HEK293 (cell line): ENCODE results near the gene KANSL2.

Source experiments
- CTCF ChIA-PET: fragments of 350-600 bp; formaldehyde crosslinking; extraction: SDS; loops from one replicate; lab custom pipeline; 2021; ENCODE audit warnings: antibody characterized with exemption; lab: Yijun Ruan, JAX
- POLR2A ChIA-PET: fragments of 300-600 bp; formaldehyde crosslinking; extraction: SDS; loops from one replicate; lab custom pipeline; 2020; ENCODE audit warnings: antibody characterized with exemption, inconsistent platforms; lab: Yijun Ruan, JAX
- H3K27ac ChIP-seq: fragments of 200-500 bp; sonication (Bioruptor generic); 2 replicates; pipeline ENCODE4 v1.5.1; 2014; ENCODE audit warnings: low read depth, low read length, control low read depth, inconsistent platforms; ENCODE audit errors: extremely low read depth
- H3K36me3 ChIP-seq, 2 experiments: fragments of 200-500 bp in 1 of 2; sonication (Bioruptor generic) in 1 of 2; 1 replicate in 1 of 2; 2 replicates in 1 of 2; pipeline ENCODE4 v1.5.1; 2014 to 2017; ENCODE audit warnings: inconsistent platforms in 2 of 2, low read length in 2 of 2; ENCODE audit not compliant: control insufficient read depth in 2 of 2, insufficient read depth in 1 of 2
- H3K4me1 ChIP-seq: fragments of 200-500 bp; sonication (Bioruptor generic); 2 replicates; pipeline ENCODE4 v1.5.1; 2014; ENCODE audit warnings: mild to moderate bottlenecking, low read length, inconsistent platforms; ENCODE audit not compliant: control insufficient read depth, insufficient read depth
- H3K4me3 ChIP-seq: 2 replicates; pipeline ENCODE4 v1.5.1; 2011; ENCODE audit warnings: low read depth, mild to moderate bottlenecking, control low read depth, low read length, moderate library complexity
- H3K9me3 ChIP-seq: fragments of 200-500 bp; sonication (Bioruptor generic); 2 replicates; pipeline ENCODE4 v1.5.1; 2014; ENCODE audit warnings: low read depth, low read length, inconsistent platforms; ENCODE audit not compliant: control insufficient read depth, insufficient read depth
- GFI1B ChIP-seq: fragments of 450-650 bp; formaldehyde crosslinking; IDR thresholded peaks from 2 replicates; pipeline ENCODE4 v1.5.1; 2016; ENCODE audit warnings: missing biosample characterization, missing genetic modification characterization
- KLF7 ChIP-seq: fragments of 450-650 bp; formaldehyde crosslinking; IDR thresholded peaks from 2 replicates; pipeline ENCODE4 v1.5.1; 2016; ENCODE audit warnings: missing biosample characterization, missing genetic modification characterization, borderline replicate concordance
- KLF8 ChIP-seq: fragments of 450-650 bp; formaldehyde crosslinking; IDR thresholded peaks from 2 replicates; pipeline ENCODE4 v1.5.1; 2016; ENCODE audit warnings: missing biosample characterization, missing genetic modification characterization
- SCRT2 ChIP-seq: fragments of 450-650 bp; formaldehyde crosslinking; IDR thresholded peaks from 2 replicates; pipeline ENCODE4 v1.5.1; 2016; ENCODE audit warnings: missing biosample characterization, missing genetic modification characterization
- TCF7L2 ChIP-seq: IDR thresholded peaks from 2 replicates; pipeline ENCODE4 v1.6.1; 2011; ENCODE audit warnings: low read depth, mild to moderate bottlenecking, inconsistent platforms, low read length, moderate library complexity, borderline replicate concordance
- YY1 ChIP-seq: fragments of 450-650 bp; formaldehyde crosslinking; IDR thresholded peaks from 2 replicates; pipeline ENCODE4 v1.5.1; 2018; ENCODE audit warnings: missing biosample characterization, missing genetic modification characterization
- ZBTB44 ChIP-seq: fragments of 450-650 bp; IDR thresholded peaks from 2 replicates; pipeline ENCODE4 v1.5.1; 2018; ENCODE audit warnings: missing biosample characterization, mild to moderate bottlenecking, missing genetic modification characterization
- ZBTB8A ChIP-seq: fragments of 450-650 bp; formaldehyde crosslinking; IDR thresholded peaks from 2 replicates; pipeline ENCODE4 v1.5.1; 2016; ENCODE audit warnings: missing biosample characterization, missing genetic modification characterization
- ZEB2 ChIP-seq: fragments of 450-650 bp; formaldehyde crosslinking; IDR thresholded peaks from 2 replicates; pipeline ENCODE4 v1.5.1; 2016; ENCODE audit warnings: missing biosample characterization, missing genetic modification characterization
- ZNF114 ChIP-seq: fragments of 450-650 bp; formaldehyde crosslinking; IDR thresholded peaks from 2 replicates; pipeline ENCODE4 v1.5.0; 2017; ENCODE audit warnings: missing biosample characterization, missing genetic modification characterization
- ZNF132 ChIP-seq: fragments of 450-650 bp; formaldehyde crosslinking; IDR thresholded peaks from 2 replicates; pipeline ENCODE4 v1.5.1; 2017; ENCODE audit warnings: missing biosample characterization, missing genetic modification characterization, borderline replicate concordance
- ZNF133 ChIP-seq: fragments of 450-650 bp; formaldehyde crosslinking; IDR thresholded peaks from 2 replicates; pipeline ENCODE4 v1.5.1; 2016; ENCODE audit warnings: missing biosample characterization, missing genetic modification characterization
- ZNF174 ChIP-seq: fragments of 450-650 bp; formaldehyde crosslinking; IDR thresholded peaks from 2 replicates; pipeline ENCODE4 v1.5.0; 2017; ENCODE audit warnings: missing biosample characterization, mild to moderate bottlenecking, missing genetic modification characterization
- ZNF2 ChIP-seq: fragments of 450-650 bp; formaldehyde crosslinking; IDR thresholded peaks from 2 replicates; pipeline ENCODE4 v1.5.1; 2016; ENCODE audit warnings: missing biosample characterization, missing genetic modification characterization
- ZNF202 ChIP-seq: fragments of 450-650 bp; formaldehyde crosslinking; IDR thresholded peaks from 2 replicates; pipeline ENCODE4 v1.5.1; 2016; ENCODE audit warnings: missing biosample characterization, missing genetic modification characterization, borderline replicate concordance
- ZNF223 ChIP-seq: fragments of 450-650 bp; formaldehyde crosslinking; IDR thresholded peaks from 2 replicates; pipeline ENCODE4 v1.5.1; 2016; ENCODE audit warnings: missing biosample characterization, missing genetic modification characterization
- ZNF266 ChIP-seq: fragments of 450-650 bp; formaldehyde crosslinking; IDR thresholded peaks from 2 replicates; pipeline ENCODE4 v1.5.1; 2016; ENCODE audit warnings: missing biosample characterization, missing genetic modification characterization, low read depth
- ZNF292 ChIP-seq: fragments of 450-650 bp; formaldehyde crosslinking; IDR thresholded peaks from 2 replicates; pipeline ENCODE4 v1.5.1; 2016; ENCODE audit warnings: low read depth, missing biosample characterization, missing genetic modification characterization, borderline replicate concordance
- ZNF311 ChIP-seq: fragments of 450-650 bp; formaldehyde crosslinking; IDR thresholded peaks from 2 replicates; pipeline ENCODE4 v1.5.1; 2017; ENCODE audit warnings: missing biosample characterization, missing genetic modification characterization, borderline replicate concordance
- ZNF404 ChIP-seq: fragments of 450-650 bp; formaldehyde crosslinking; IDR thresholded peaks from 2 replicates; pipeline ENCODE4 v1.5.1; 2017; ENCODE audit warnings: missing biosample characterization, missing genetic modification characterization
- ZNF48 ChIP-seq: fragments of 450-650 bp; formaldehyde crosslinking; IDR thresholded peaks from 2 replicates; pipeline ENCODE4 v1.5.1; 2016; ENCODE audit warnings: missing biosample characterization, missing genetic modification characterization
- ZNF555 ChIP-seq: fragments of 450-650 bp; formaldehyde crosslinking; conservative IDR thresholded peaks from 2 replicates; pipeline ENCODE4 v1.5.1; 2017; ENCODE audit warnings: missing biosample characterization, mild to moderate bottlenecking, missing genetic modification characterization, inconsistent platforms
- ZNF571 ChIP-seq: fragments of 450-650 bp; formaldehyde crosslinking; IDR thresholded peaks from 2 replicates; pipeline ENCODE4 v1.5.0; 2017; ENCODE audit warnings: missing biosample characterization, missing genetic modification characterization
- ZNF843 ChIP-seq: fragments of 450-650 bp; formaldehyde crosslinking; IDR thresholded peaks from 2 replicates; pipeline ENCODE4 v1.5.1; 2016; ENCODE audit warnings: missing biosample characterization, missing genetic modification characterization
- TF ChIP-seq, protein P1 (sequence below): fragments of 450-650 bp; formaldehyde crosslinking; conservative IDR thresholded peaks from 2 replicates; pipeline ENCODE4 v1.5.1; 2016; ENCODE audit warnings: low read depth, missing biosample characterization, missing genetic modification characterization
- TF ChIP-seq, protein P2 (sequence below): fragments of 450-650 bp; formaldehyde crosslinking; IDR thresholded peaks from 2 replicates; pipeline ENCODE4 v1.5.1; 2016; ENCODE audit warnings: missing biosample characterization, missing genetic modification characterization

The KANSL2 gene

DNA sequence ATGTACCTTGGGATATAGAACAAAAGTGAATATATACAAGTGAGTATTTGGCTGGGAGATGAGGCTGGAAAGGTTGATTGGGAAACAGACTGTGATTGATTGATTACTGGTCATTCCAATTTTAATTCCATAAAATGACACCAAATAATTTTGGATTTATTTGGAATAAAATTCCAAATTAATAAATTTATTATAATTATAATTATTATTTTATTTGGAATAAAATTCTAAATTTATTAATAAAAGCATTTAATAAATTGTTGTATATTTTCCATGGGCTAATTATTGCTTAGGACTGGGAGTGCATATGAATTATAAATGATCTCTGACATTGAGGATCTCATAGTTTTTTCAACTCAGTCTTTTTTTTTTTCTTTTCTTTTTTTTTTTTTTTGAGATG is 51.7 kb downstream of the KANSL2 start (continued):
- TF ChIP-seq, protein P1, sequence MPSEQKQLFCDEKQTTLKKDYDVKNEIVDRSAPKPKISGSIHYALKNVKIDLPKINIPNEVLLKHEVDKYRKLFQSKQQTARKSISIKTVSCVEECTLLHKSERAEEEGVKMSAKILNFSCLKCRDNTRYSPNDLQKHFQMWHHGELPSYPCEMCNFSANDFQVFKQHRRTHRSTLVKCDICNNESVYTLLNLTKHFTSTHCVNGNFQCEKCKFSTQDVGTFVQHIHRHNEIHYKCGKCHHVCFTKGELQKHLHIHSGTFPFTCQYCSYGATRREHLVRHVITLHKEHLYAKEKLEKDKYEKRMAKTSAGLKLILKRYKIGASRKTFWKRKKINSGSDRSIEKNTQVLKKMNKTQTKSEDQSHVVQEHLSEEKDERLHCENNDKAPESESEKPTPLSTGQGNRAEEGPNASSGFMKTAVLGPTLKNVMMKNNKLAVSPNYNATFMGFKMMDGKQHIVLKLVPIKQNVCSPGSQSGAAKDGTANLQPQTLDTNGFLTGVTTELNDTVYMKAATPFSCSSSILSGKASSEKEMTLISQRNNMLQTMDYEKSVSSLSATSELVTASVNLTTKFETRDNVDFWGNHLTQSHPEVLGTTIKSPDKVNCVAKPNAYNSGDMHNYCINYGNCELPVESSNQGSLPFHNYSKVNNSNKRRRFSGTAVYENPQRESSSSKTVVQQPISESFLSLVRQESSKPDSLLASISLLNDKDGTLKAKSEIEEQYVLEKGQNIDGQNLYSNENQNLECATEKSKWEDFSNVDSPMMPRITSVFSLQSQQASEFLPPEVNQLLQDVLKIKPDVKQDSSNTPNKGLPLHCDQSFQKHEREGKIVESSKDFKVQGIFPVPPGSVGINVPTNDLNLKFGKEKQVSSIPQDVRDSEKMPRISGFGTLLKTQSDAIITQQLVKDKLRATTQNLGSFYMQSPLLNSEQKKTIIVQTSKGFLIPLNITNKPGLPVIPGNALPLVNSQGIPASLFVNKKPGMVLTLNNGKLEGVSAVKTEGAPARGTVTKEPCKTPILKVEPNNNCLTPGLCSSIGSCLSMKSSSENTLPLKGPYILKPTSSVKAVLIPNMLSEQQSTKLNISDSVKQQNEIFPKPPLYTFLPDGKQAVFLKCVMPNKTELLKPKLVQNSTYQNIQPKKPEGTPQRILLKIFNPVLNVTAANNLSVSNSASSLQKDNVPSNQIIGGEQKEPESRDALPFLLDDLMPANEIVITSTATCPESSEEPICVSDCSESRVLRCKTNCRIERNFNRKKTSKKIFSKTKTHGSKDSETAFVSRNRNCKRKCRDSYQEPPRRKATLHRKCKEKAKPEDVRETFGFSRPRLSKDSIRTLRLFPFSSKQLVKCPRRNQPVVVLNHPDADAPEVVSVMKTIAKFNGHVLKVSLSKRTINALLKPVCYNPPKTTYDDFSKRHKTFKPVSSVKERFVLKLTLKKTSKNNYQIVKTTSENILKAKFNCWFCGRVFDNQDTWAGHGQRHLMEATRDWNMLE (tag by site-specific recombination) = no peak
- TF ChIP-seq ZNF174 (no peak), GFI1B (tag by site-specific recombination) (no peak), KLF7 (tag by site-specific recombination) (no peak), ZNF223 (no peak), ZNF843 (no peak), ZNF404 (tag by site-specific recombination) (no peak), SCRT2 (tag by site-specific recombination) (no peak), KLF8 (no peak), ZNF48 (no peak), ZNF266 (tag by site-specific recombination) (no peak), ZNF133 (tag by site-specific recombination) (no peak), ZNF2 (no peak), ZEB2 (tag by site-specific recombination) (no peak), ZNF311 (tag by site-specific recombination) (no peak)

GRCh38 chr12:48629541-48629940 is 52.5 kb downstream of the KANSL2 start:
- Histone ChIP-seq H3K4me3 (no peak overlapping the region), H3K9me3 (no peaks in the 10 kb centered on the region)
- no peak for TF ChIP-seq ZNF132 (tag by site-specific recombination)
- no peak for TF ChIP-seq ZNF555 (tag by site-specific recombination)
- no peak for TF ChIP-seq ZNF571
- no peak for TF ChIP-seq TCF7L2
- no peak for TF ChIP-seq ZNF2
- no peak for TF ChIP-seq ZNF114
- no peak for TF ChIP-seq YY1 (tag by site-specific recombination)
- TF ChIP-seq ZNF292 (tag by site-specific recombination) = no peak
- TF ChIP-seq, protein P2, sequence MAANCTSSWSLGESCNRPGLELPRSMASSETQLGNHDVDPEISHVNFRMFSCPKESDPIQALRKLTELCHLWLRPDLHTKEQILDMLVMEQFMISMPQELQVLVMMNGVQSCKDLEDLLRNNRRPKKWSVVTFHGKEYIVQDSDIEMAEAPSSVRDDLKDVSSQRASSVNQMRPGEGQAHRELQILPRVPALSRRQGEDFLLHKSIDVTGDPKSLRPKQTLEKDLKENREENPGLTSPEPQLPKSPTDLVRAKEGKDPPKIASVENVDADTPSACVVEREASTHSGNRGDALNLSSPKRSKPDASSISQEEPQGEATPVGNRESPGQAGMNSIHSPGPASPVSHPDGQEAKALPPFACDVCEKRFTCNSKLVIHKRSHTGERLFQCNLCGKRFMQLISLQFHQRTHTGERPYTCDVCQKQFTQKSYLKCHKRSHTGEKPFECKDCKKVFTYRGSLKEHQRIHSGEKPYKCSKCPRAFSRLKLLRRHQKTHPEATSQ (tag by site-specific recombination) = no peak
- no peak for TF ChIP-seq KLF7 (tag by site-specific recombination)
- TF ChIP-seq ZBTB44 (tag by site-specific recombination) = no peak
- no peak for TF ChIP-seq ZNF202 (tag by site-specific recombination)
- TF ChIP-seq ZNF266 (tag by site-specific recombination) = no peak
- TF ChIP-seq ZBTB8A = no peak
- TF ChIP-seq, all 188 proteins: peak for 0
- Histone ChIP-seq H3K27ac (no peak overlapping the region), H3K4me1 (no peaks in the 10 kb centered on the region), H3K36me3 (no peaks in the 10 kb centered on the region)
- POLR2A ChIA-PET = no interaction called here
- CTCF ChIA-PET = interaction anchor here (2.4 kb wide), 1 partner anchor 11 kb away, joined by 9 read pairs; no protein-coding TSS in a partner anchor
